NCI-H146 treated with DMSO at 0.1 percent for 48 hours (cell line): Measurements from ENCODE around the gene ELF3.
"Not testable (repeated sequence)": the region's sequence is repeated elsewhere in the genome, so short reads cannot be mapped to it uniquely, and the experiment has no call there.

Experiments used
- DNase-seq: peaks from one replicate; lab custom pipeline; 2025; ENCODE audit not compliant: unreplicated experiment; lab: John Stamatoyannopoulos, UW

The ELF3 gene

DNA sequence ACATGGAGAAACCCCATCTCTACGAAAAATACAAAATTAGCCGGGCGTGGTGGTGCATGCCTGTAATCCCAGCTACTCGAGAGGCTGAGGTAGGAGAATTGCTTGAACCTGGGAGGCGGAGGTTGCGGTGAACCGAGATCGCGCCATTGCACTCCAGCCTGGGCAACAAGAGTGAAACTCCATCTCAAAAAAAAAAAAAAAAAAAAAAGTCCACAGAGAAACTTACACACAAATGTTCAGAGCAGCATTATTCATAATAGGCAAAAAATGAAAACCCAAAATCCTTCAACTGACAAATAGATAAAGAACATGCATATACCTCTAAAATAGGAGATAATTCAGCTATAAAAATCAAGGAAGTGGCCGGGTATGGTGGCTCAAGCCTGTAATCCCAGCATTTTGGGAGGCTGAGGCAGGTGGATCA is 54.5 kb downstream of the ELF3 start:
- not testable (repeated sequence) for DNase-seq
